K562 (cell line): ENCODE data around the gene ITPR2. TPM values are rescaled to one million over a fixed set of nuclear protein-coding genes. Genes with fewer than 3 reads are reported as not detected.

Source experiments
- ATAC-seq: fragments of 200-7000 bp; cut with Tn5 transposase; 3 replicates; pipeline ENCODE4 v1.9.1; 2020; ENCODE audit warnings: moderate library complexity
- BruUV-seq: library from RNA; stranded (reverse); fragments of 400-500 nt; replicated peaks from 2 replicates; lab custom pipeline; 2021; lab: Mats Ljungman, UMichigan
- CTCF ChIA-PET: fragments of 300-600 bp; formaldehyde crosslinking; extraction: SDS; loops from one replicate; lab custom pipeline; 2021; ENCODE audit warnings: low intra/inter-chr PET ratio; lab: Yijun Ruan, JAX
- POLR2A ChIA-PET: fragments of 300-600, 350-650 bp; sonication (Branson Sonifier 250); formaldehyde crosslinking; extraction: SDS; loops from one replicate; lab custom pipeline; 2021; ENCODE audit warnings: antibody characterized with exemption, inconsistent platforms; lab: Yijun Ruan, JAX
- DNase-seq, 4 experiments: peaks; one replicate each; pipeline versions ENCODE4 v3.0.0 to v3.0.0-alpha.2; 2011 to 2018; ENCODE audit warnings: low spot score in 3 of 4, mixed read lengths in 3 of 4; ENCODE audit errors: extremely low read depth in 1 of 4
- FAIRE-seq: peaks from 2 replicates; lab custom pipeline; 2011; peaks lifted over from hg19 to GRCh38; lab: Jason Lieb, UNC
- H2AFZ ChIP-seq: 2 replicates; pipeline ENCODE4 v1.6.0; 2011; ENCODE audit warnings: low read depth, low read length, control low read depth, inconsistent platforms
- H3K27ac ChIP-seq: fragments of 200-600 bp; 3 replicates; pipeline ENCODE4 v1.8.0; 2011; ENCODE audit warnings: low read depth, mild to moderate bottlenecking, control low read depth, inconsistent platforms, low read length, moderate library complexity, mixed read lengths; ENCODE audit errors: extremely low read depth
- H3K27me3 ChIP-seq, 2 experiments: fragments of 300-600 bp in 1 of 2; 2 replicates in 1 of 2; 3 replicates in 1 of 2; pipeline versions ENCODE4 v1.6.0 to v1.8.0; 2011; ENCODE audit warnings: inconsistent platforms in 2 of 2, low read length in 2 of 2, mild to moderate bottlenecking in 1 of 2, mixed read lengths in 1 of 2, moderate library complexity in 1 of 2; ENCODE audit not compliant: control insufficient read depth in 2 of 2, insufficient read depth in 2 of 2
- H3K36me3 ChIP-seq: fragments of 300-600 bp; 3 replicates; pipeline ENCODE4 v1.8.0; 2011; ENCODE audit warnings: mild to moderate bottlenecking, low read length, inconsistent platforms; ENCODE audit not compliant: control insufficient read depth, insufficient read depth
- H3K4me1 ChIP-seq, 2 experiments: fragments of 200-600 bp in 1 of 2; replicated peaks in 1 of 2; 2 replicates in 1 of 2; 3 replicates in 1 of 2; pipeline versions ENCODE4 v1.5.1 to v1.8.0; 2011; ENCODE audit warnings: inconsistent platforms in 2 of 2, low read length in 2 of 2, mild to moderate bottlenecking in 1 of 2, mixed read lengths in 1 of 2, moderate library complexity in 1 of 2; ENCODE audit not compliant: control insufficient read depth in 2 of 2, insufficient read depth in 2 of 2
- H3K4me2 ChIP-seq: 2 replicates; pipeline ENCODE4 v1.6.1; 2011; ENCODE audit warnings: low read length, control low read depth, inconsistent platforms, mixed read lengths; ENCODE audit not compliant: insufficient read depth
- H3K4me3 ChIP-seq: fragments of 200-600 bp; sonication (generic), shearing (Covaris generic); 2 replicates; pipeline ENCODE4 v1.5.1; 2016; ENCODE audit warnings: control low read depth, inconsistent platforms
- H3K79me2 ChIP-seq: fragments of 200-600 bp; 3 replicates; pipeline ENCODE4 v1.8.0; 2011; ENCODE audit warnings: low read length, inconsistent platforms; ENCODE audit not compliant: control insufficient read depth, insufficient read depth
- H3K9ac ChIP-seq, 2 experiments: 2 replicates each; pipeline versions ENCODE4 v1.6.0 to v1.6.1; 2011; ENCODE audit warnings: low read depth in 2 of 2, low read length in 2 of 2, control low read depth in 1 of 2, inconsistent platforms in 1 of 2, mild to moderate bottlenecking in 1 of 2, mixed read lengths in 1 of 2; ENCODE audit not compliant: insufficient read depth in 1 of 2
- H3K9me1 ChIP-seq: one replicate; pipeline ENCODE4 v1.6.0; 2011; ENCODE audit warnings: inconsistent platforms, mild to moderate bottlenecking, low read length, moderate library complexity; ENCODE audit not compliant: control insufficient read depth, insufficient read depth
- H3K9me3 ChIP-seq: replicated peaks from 2 replicates; pipeline ENCODE4 v1.5.1; 2011; ENCODE audit warnings: low read depth, low read length, inconsistent platforms; ENCODE audit not compliant: control insufficient read depth, insufficient read depth
- H4K20me1 ChIP-seq: replicated peaks from 2 replicates; pipeline ENCODE4 v1.6.1; 2011; ENCODE audit warnings: low read length, inconsistent platforms, mixed read lengths; ENCODE audit not compliant: control insufficient read depth, insufficient read depth
- CREB3L1 ChIP-seq: fragments of 450-650 bp; IDR thresholded peaks from 2 replicates; pipeline ENCODE4 v1.6.1; 2014; ENCODE audit warnings: low read depth, mild to moderate bottlenecking, moderate library complexity, borderline replicate concordance
- ETV1 ChIP-seq: fragments of 450-650 bp; conservative IDR thresholded peaks from 2 replicates; pipeline ENCODE4 v1.6.1; 2016; ENCODE audit warnings: missing genetic modification characterization, control low read depth, low read depth, missing compliant biosample characterization
- HMGN3 ChIP-seq: IDR thresholded peaks from 2 replicates; pipeline ENCODE4 v1.6.1; 2011; ENCODE audit warnings: borderline replicate concordance, low read depth, mild to moderate bottlenecking, mixed read lengths, low read length; ENCODE audit not compliant: insufficient read length; ENCODE audit errors: extremely low read depth
- PCBP2 ChIP-seq: fragments of 200-400 bp; formaldehyde crosslinking; IDR thresholded peaks from 2 replicates; pipeline ENCODE4 v1.6.1; 2018; ENCODE audit warnings: low read length, low read depth, mild to moderate bottlenecking, moderate library complexity; ENCODE audit not compliant: poor library complexity, severe bottlenecking
- POLR2A ChIP-seq: fragments of 450-650 bp; conservative IDR thresholded peaks from 2 replicates; pipeline ENCODE4 v1.6.1; 2016
- SRSF9 ChIP-seq: fragments of 200-400 bp; formaldehyde crosslinking; IDR thresholded peaks from 2 replicates; pipeline ENCODE4 v1.6.1; 2017; ENCODE audit warnings: low read depth, low read length, borderline replicate concordance
- TRIM28 ChIP-seq: fragments of 450-650 bp; IDR thresholded peaks from 2 replicates; pipeline ENCODE4 v1.6.1; 2017
- ZNF41 ChIP-seq: fragments of 250-450 bp; sonication (Bioruptor Pico); conservative IDR thresholded peaks from 2 replicates; pipeline ENCODE4 v1.4.0; 2020; ENCODE audit warnings: mild to moderate bottlenecking
- WGBS: fragments of 100-300 bp; shearing (Covaris generic); methylation state at CpG from one replicate; pipeline ENCODE4 v1.1.6; 2016; ENCODE audit warnings: low coverage, mixed read lengths; ENCODE audit not compliant: insufficient coverage; ENCODE audit errors: missing lambda C conversion rate; 5-methylcytosine and 5-hydroxymethylcytosine counted together
- in situ Hi-C: fragments of 300-500 bp; cut with MboI; formaldehyde crosslinking; loops from 4 replicates; pipeline ENCODE4 v1.15.0; 2018; ENCODE audit warnings: inconsistent platforms, mixed read lengths
- intact Hi-C: fragments of 100-400 bp; cut with micrococcal nuclease; formaldehyde crosslinking; loops from 2 replicates; pipeline ENCODE4 v1.14.2; 2022
- polyA plus RNA-seq, 8 experiments: library from polyadenylated mRNA; depleted of rRNA in 4 of 8; stranded (reverse) in 5 of 8; unstranded in 3 of 8; fragments of >200 nt; fragmentation: Nextera tagmentation in 2 of 8; fragmentation: Illumina TruSeq in 1 of 8; extraction: Ambion mirVana in 2 of 8; extraction: Trizol in 1 of 8; gene quantifications; 2 replicates each; pipeline versions ENCODE4 v1.2.1 to v1.2.3, GENCODE V29; 2011 to 2014; ENCODE audit warnings: inconsistent platforms in 1 of 8, missing spikeins in 1 of 8
- total RNA-seq, 7 experiments: library from RNA; depleted of rRNA in 6 of 7; stranded (reverse); fragments of >200 nt in 6 of 7; fragmentation: Illumina TruSeq in 2 of 7; extraction: Trizol in 2 of 7; gene quantifications; 2 replicates each; pipeline versions ENCODE4 v1.2.1 to v1.2.3, GENCODE V29; 2011 to 2021; ENCODE audit warnings: low replicate concordance in 1 of 7

The ITPR2 gene
- total and polyA plus RNA-seq, 9 of the 15 experiments (the other 6 are each of a cell fraction or from before 2014, with no cell fraction given) = 0.21 to 3.3 (median 0.95) TPM

- in situ Hi-C loops = no loop called here
- H4K20me1 ChIP-seq = no peaks in the 10 kb centered on the region
- no peak overlapping the region for H3K27ac ChIP-seq
- H3K9ac ChIP-seq = no peak overlapping the region
- H3K27me3 ChIP-seq = no peaks in the 10 kb centered on the region
- H3K4me2 ChIP-seq = no peak overlapping the region
- H3K9me1 ChIP-seq = no peaks in the 10 kb centered on the region
- intact Hi-C loops = no loop called here
- ChIA-PET POLR2A (no interaction called here), CTCF (no interaction called here)
- no peak for FAIRE-seq
- no peak overlapping the region for H3K4me3 ChIP-seq
- no peaks in the 10 kb centered on the region for H3K36me3 ChIP-seq
- no peaks in the 10 kb centered on the region for H3K4me1 ChIP-seq
- BruUV-seq = no TSS peak
- no peak overlapping the region for H2AFZ ChIP-seq
- no peak for DNase-seq
- ATAC-seq = no peak
- no peaks in the 10 kb centered on the region for H3K79me2 ChIP-seq
- no peak for TF ChIP-seq ETV1 (tag)
- no peak for TF ChIP-seq SRSF9
- no peak for TF ChIP-seq CREB3L1
- TF ChIP-seq POLR2A = no peak
- no peak for TF ChIP-seq PCBP2
- 0 out of 2 replicates have a peak, but pooled peaks have one; percentile 7 for TF ChIP-seq TRIM28
- TF ChIP-seq ZNF41 (CRISPR knock-in tag) = 0 out of 2 replicates have a peak, but pooled peaks have one; percentile 30
- no peak for TF ChIP-seq HMGN3
- WGBS = 6% methylated on average over 1 of the region's 1 CpG
- peaks cover 7% of the 10 kb centered on the region; the same call in 1 of the 2 replicates for H3K9me3 ChIP-seq
Measured at GRCh38 chr12:26762186-26762585, 70.8 kb downstream of the ITPR2 start.
